Ovary (tissue), 3 donors: ENCODE results near the gene SRL.

Experiments used
- POLR2A ChIP-seq: fragments of 450-650 bp; IDR thresholded peaks from one replicate; pipeline ENCODE4 v1.6.1; 2017; ENCODE audit warnings: antibody characterized with exemption, mild to moderate bottlenecking, moderate library complexity
- TF ChIP-seq, protein P1 (sequence below), 3 donors: fragments of 450-650 bp in 2 of 3; fragments of 200-600 bp in 1 of 3; IDR thresholded peaks; one replicate each; pipeline versions ENCODE4 v1.5.1 to v1.8.0; 2016 to 2022; ENCODE audit warnings: antibody characterized with exemption in 3 of 3, mild to moderate bottlenecking in 1 of 3
- donor health status: DM: no; HTN: no; CAD: no.

DNA sequence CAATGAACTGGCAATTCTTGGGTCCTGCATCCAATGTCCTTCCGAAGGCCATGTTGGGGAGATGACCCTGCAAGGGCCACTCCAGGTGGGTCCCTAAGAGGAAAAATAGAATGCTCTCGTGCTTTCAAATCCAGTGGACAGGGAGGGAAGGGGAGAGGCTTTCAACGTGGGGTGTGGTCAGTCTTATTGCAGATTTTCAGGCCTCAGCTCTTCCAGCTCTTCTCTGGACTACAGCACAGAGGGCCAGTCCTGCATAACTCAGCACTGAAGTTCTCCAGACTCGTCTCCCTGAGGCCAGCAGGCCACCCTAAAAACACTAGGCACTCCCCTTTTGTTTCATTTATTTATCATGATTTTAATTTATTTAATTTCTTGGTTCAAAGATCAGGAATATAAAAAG, 43.1 kb downstream of the SRL start:
- no peak for TF ChIP-seq POLR2A
- TF ChIP-seq, protein P1, sequence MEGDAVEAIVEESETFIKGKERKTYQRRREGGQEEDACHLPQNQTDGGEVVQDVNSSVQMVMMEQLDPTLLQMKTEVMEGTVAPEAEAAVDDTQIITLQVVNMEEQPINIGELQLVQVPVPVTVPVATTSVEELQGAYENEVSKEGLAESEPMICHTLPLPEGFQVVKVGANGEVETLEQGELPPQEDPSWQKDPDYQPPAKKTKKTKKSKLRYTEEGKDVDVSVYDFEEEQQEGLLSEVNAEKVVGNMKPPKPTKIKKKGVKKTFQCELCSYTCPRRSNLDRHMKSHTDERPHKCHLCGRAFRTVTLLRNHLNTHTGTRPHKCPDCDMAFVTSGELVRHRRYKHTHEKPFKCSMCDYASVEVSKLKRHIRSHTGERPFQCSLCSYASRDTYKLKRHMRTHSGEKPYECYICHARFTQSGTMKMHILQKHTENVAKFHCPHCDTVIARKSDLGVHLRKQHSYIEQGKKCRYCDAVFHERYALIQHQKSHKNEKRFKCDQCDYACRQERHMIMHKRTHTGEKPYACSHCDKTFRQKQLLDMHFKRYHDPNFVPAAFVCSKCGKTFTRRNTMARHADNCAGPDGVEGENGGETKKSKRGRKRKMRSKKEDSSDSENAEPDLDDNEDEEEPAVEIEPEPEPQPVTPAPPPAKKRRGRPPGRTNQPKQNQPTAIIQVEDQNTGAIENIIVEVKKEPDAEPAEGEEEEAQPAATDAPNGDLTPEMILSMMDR (IDR thresholded peaks at IDR 0.05): no peak
